DND-41 (cell line): ENCODE data around the gene CFHR5.

Experiments used
- EZH2 ChIP-seq: IDR thresholded peaks from 3 replicates; pipeline ENCODE4 v1.6.1; 2012; ENCODE audit warnings: borderline replicate concordance, low read depth, mild to moderate bottlenecking, moderate library complexity, low read length, inconsistent platforms; ENCODE audit not compliant: severe bottlenecking
- TF ChIP-seq, protein P1 (sequence below): IDR thresholded peaks from 2 replicates; pipeline ENCODE4 v1.5.1; 2012; ENCODE audit warnings: borderline replicate concordance, low read length, moderate library complexity, mild to moderate bottlenecking; ENCODE audit not compliant: poor library complexity, severe bottlenecking; ENCODE audit errors: extremely low read depth

DNA sequence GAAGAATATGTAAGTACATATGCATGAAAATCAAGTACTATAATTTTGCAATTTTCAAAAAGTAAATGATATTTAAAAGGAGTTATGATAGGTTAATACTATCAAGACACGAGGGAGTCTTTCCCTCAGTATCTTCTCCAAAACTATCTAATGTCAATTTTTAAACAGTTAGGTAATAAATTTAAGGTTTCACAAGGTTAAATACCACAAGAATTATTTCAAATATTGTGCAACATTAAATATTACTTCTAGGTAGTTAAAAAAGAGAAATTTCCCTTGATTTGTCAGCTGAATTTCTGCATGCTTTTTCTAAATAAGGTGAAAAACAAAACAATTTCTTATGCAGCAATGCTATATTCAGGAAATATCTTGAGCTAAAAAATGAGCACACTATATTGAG, 3.5 kb downstream of the CFHR5 start:
- TF ChIP-seq, protein P1, sequence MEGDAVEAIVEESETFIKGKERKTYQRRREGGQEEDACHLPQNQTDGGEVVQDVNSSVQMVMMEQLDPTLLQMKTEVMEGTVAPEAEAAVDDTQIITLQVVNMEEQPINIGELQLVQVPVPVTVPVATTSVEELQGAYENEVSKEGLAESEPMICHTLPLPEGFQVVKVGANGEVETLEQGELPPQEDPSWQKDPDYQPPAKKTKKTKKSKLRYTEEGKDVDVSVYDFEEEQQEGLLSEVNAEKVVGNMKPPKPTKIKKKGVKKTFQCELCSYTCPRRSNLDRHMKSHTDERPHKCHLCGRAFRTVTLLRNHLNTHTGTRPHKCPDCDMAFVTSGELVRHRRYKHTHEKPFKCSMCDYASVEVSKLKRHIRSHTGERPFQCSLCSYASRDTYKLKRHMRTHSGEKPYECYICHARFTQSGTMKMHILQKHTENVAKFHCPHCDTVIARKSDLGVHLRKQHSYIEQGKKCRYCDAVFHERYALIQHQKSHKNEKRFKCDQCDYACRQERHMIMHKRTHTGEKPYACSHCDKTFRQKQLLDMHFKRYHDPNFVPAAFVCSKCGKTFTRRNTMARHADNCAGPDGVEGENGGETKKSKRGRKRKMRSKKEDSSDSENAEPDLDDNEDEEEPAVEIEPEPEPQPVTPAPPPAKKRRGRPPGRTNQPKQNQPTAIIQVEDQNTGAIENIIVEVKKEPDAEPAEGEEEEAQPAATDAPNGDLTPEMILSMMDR, result no peak
- no peak for TF ChIP-seq EZH2
